GM15510 (cell line): ENCODE measurements around the gene TAS2R8.

Experiments used
- POLR2A ChIP-seq: IDR thresholded peaks from 3 replicates; pipeline ENCODE4 v1.6.1; 2011; ENCODE audit warnings: borderline replicate concordance; ENCODE audit not compliant: insufficient read length; ENCODE audit errors: extremely low read depth

Gene TAS2R8

GRCh38 chr12:10807186-10807585, at the start of gene TAS2R8:
Gene TAS2R8 (minus strand): TSS chr12:10807286. CDS start chr12:10806980, 306 bp downstream.
- no peak for TF ChIP-seq POLR2A

DNA sequence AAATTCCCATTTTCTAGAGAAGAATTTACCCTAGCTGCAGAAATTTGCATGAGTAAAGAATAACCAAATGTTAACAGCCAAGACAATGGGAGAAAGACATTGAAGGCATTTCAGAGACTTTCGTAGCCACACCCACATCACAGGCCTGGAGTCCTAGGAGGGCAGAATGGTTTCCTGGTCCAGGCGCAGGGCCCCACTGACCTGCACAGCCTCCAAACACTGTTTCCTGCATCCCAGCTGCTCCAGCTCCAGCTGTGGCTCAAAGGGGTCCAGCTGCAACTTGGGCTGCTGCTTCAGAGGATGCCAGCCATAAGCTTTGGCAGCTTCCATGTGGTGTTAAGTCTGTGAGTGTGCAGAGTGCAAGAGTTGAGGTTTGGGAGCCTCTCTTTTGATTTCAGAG, 48.7 kb upstream of the TAS2R8 start:
- no peak for TF ChIP-seq POLR2A

DNA sequence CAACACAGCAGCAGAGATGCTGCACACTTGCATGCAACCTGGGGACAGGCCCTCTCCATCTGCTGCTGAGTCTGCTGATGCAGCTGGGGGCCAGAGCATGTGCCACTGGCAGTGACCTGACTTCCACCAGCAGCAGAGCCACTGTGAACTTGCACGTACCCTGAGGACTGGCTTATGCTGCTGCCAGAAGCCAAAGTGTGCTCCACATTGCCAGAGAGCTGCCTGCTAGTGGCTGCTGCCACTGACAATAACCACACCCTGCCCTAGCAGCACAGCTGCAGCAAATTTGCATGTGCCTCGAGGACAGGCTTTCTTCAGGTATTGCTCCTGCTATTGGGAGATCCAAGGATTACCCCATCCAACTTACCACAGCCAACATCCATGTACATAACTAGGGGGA, 46.7 kb upstream of the TAS2R8 start:
- TF ChIP-seq POLR2A, result no peak

- TF ChIP-seq POLR2A, result no peak
Measured at GRCh38 chr12:10851243-10851858, 44.3 kb upstream of the TAS2R8 start.

DNA sequence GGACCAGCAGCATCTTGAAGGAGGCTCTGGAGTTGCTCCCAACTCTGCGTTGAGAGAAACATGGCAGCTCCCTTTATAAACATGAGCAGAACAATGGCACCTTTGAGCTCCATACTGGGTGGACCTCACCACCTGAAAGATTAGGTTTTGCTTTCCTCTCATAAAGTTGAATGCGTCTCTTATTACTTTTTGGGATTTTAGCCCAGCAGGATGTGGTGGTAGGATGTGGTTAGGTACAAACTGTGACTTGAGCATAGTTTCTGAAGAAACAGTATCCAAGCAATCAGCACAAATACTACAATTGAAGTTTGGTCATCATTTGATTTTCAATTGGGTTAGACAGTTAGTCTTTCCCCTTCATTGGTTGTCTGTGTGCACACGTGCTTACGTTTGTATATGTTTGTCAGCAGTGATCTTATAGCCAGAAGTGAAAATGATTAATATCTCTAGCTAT, 42.4 kb upstream of the TAS2R8 start, which contains the start of gene PRR4:
Gene PRR4 (minus strand): TSS at position 51 of the 454 bp plus-strand sequence. CDS start 38 bp downstream, at position 13.
- no peak for TF ChIP-seq POLR2A

DNA sequence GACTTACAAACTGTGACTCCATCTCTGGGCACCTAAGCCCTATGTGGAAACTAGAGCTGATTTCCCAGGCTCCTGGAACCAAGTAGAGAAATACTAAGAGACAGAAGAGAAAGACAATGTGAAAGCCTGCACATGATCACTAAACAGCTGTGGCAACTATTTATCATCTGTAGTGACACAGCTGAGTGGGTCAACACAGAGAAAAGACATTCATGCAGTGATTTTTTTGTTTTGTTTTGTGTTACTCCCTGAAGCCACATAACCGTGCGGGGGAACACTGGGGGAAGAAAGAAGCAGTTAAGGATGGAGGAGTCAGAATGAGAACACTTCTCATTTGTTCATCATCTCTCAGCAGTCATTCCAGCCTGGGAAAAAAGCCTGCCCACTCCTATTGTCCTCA, 40.7 kb upstream of the TAS2R8 start:
- no peak for TF ChIP-seq POLR2A

DNA sequence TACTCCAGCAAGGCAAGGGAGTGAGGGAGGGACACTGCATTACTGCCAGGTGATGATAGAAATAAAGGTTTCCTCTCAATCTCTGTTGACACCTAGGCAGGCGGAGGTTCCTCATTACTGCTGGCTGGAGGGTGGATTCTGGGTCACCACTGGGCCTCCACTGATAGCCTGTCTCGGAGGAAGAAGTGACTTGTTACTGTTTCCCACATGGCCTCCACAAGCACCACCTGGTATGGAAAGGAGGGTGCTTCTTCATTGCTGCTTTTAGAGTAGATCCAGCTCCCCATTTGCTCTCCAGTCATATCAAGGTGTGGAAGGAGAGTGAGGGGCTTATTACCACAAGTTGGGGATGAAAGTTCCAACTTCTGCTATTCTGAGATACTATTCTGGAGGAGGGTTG, 35.8 kb upstream of the TAS2R8 start:
- no peak for TF ChIP-seq POLR2A

GRCh38 chr12:10838461-10838860, 31.4 kb upstream of the TAS2R8 start:
- no peak for TF ChIP-seq POLR2A

DNA sequence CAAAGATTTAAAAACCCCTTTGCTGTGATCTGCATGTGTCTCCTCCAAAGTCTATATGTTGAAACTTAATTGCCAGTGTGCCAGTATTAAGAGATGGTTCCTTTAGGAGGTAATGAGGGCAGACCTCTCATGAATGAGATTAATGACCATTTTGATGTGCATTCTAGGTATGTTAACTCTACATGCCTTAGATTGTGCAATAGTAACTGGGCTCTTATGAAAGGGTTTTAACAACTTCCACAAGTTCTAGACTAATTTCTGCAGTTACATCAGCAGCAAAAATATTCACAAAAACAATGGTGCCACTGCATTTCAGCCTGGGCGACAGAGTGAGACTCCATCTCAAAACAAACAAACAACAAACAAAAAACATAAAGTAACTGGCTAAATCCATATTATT, 22.9 kb upstream of the TAS2R8 start:
- no peak for TF ChIP-seq POLR2A

- TF ChIP-seq POLR2A, result no peak
Measured at GRCh38 chr12:10826258-10826657, 19.2 kb upstream of the TAS2R8 start, which contains the start of gene TAS2R10. Gene TAS2R10 (minus strand): TSS chr12:10826358. CDS start chr12:10826269, 89 bp downstream.

- TF ChIP-seq POLR2A, result no peak
Measured at GRCh38 chr12:10824957-10825356, 17.9 kb upstream of the TAS2R8 start.

DNA sequence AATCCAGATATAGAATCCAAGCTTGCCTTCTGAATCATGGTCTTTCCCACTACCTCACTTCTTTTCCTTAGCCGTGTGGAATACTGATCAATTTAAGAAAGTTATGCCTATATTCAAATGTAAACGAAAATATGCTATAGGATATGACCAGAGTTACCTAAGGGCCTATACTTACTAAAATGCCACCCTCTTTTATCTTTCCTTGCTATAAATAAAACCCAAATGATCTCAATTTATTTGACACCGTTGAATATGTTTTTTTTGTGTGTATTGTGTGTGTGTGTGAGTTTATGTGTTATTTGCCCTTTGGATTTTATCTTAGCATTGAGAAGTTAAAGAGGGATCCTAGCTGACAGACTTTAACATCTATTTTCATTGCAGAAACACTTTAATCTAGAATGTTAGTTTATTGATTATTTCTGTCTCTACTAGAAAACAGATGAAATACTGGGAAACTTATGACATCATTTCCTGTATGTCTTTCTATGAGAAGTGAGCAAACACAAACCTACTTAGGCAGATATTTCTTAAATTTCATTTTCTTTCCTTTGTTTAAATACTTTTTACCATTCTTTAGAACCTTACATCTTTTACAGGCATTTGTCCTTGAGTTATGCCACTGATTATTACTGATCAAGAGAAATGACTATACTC, 4.9 kb upstream of the TAS2R8 start:
- no peak for TF ChIP-seq POLR2A

DNA sequence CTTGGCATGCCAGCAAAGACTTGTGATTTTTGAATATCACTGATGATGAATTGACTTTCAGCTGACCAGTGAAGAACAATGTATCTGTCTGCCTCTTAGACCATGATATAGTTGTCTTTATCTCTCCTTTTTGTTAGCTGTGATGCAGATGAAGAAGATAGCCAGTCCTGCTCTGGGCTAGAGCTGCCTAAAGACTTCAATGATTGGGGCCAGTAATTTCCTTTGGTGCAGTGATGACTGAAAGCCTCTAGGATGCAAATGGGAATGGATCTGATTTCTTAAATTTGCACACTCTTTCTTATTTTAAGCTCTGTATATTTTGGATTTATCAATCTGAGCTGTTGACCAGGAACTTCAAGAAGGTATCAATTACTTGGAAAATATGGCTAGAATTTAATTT, 3.0 kb upstream of the TAS2R8 start, which contains the start of gene TAS2R9:
Gene TAS2R9 (minus strand): TSS at position 101 of the 400 bp plus-strand sequence. CDS start 93 bp downstream, at position 8.
- TF ChIP-seq POLR2A, result no peak

- no peak for TF ChIP-seq POLR2A
Measured at GRCh38 chr12:10802587-10802986, 4.5 kb downstream of the TAS2R8 start, which contains the start of gene TAS2R7. Gene TAS2R7 (minus strand): TSS chr12:10802627. CDS start chr12:10802570, 57 bp downstream.

- TF ChIP-seq POLR2A, result no peak
Measured at GRCh38 chr12:10801741-10802140, 5.3 kb downstream of the TAS2R8 start.

- no peak for TF ChIP-seq POLR2A
Measured at GRCh38 chr12:10794222-10794621, 12.9 kb downstream of the TAS2R8 start.

GRCh38 chr12:10783252-10783651, 23.8 kb downstream of the TAS2R8 start:
- TF ChIP-seq POLR2A, result no peak

GRCh38 chr12:10779103-10779502, 28.0 kb downstream of the TAS2R8 start:
- TF ChIP-seq POLR2A, result no peak
